ENCODE results near the gene BACH2. TPM values are rescaled to one million over a fixed set of nuclear protein-coding genes. Genes with fewer than 3 reads are reported as not detected.

Gene BACH2
- total and polyA plus RNA-seq, 2 of the 8 experiments (the other 6 are each of a cell fraction or from before 2014, with no cell fraction given), result 1.9 to 5.9 TPM

DNA sequence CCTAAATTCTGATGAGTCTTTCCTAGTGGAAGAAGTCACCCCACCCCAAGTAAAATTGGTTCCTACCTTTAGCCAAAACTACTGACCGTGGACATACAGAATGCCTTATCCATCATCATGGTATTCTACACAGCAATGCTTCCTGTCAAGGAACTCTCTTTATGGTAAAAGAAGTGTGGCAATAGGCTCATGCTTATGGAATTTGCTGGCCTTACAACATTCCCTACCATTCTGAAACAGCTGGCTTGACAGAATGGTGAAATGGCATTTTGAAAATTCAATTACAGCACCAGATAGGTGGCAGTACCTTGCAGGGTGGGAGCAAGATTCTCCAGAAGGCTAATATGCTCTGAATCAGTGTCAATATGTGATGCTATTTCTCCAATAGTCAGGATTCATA, 41.8 kb upstream of the BACH2 start:
- no peaks in the 10 kb centered on the region for H3K27me3 ChIP-seq (replicated peaks in 1 of 4; ENCODE audit: control insufficient read depth in 3 of 4, extremely low read depth in 1 of 4, insufficient read depth in 3 of 4, low read length in 3 of 4)
- H3K4me3 ChIP-seq (ENCODE audit: extremely low read depth in 1 of 4, insufficient read depth in 2 of 4, low read depth in 3 of 4, low read length in 4 of 4), result no peak overlapping the region
- no peak overlapping the region for H4K8ac ChIP-seq (ENCODE audit: extremely low read depth, insufficient read depth, low read length)
- H3K4ac ChIP-seq (replicated peaks; ENCODE audit: insufficient read length, low read depth, low read length), result no peak overlapping the region
- H4K5ac ChIP-seq (ENCODE audit: insufficient read length, low read depth, low read length), result no peak overlapping the region
- no peak overlapping the region for H3K56ac ChIP-seq (replicated peaks; ENCODE audit: insufficient read length, low read depth, low read length)
- no peak overlapping the region for H2BK20ac ChIP-seq (ENCODE audit: low read length)
- H3K79me2 ChIP-seq (ENCODE audit: control insufficient read depth in 1 of 2, insufficient read depth in 2 of 2, low read length in 2 of 2), result no peaks in the 10 kb centered on the region
- H3K9ac ChIP-seq (replicated peaks in 1 of 4; ENCODE audit: extremely low read depth in 1 of 4, low read depth in 3 of 4, low read length in 3 of 4), result no peak overlapping the region
- no peaks in the 10 kb centered on the region for H4K20me1 ChIP-seq (replicated peaks in 1 of 2; ENCODE audit: control insufficient read depth in 1 of 2, insufficient read depth in 2 of 2, low read length in 2 of 2)
- WGBS, 2 experiments (ENCODE audit: extremely low coverage in 1 of 2, insufficient coverage in 1 of 2, insufficient read length in 1 of 2, insufficient replicate concordance in 2 of 2, low coverage in 1 of 2, low lambda C conversion rate in 2 of 2, missing lambda C conversion rate in 1 of 2), result 100% methylated on average over 1 of the region's 1 CpG; no CpG with 5 or more reads in 1 of the 2 experiments
- H3K23me2 ChIP-seq (ENCODE audit: low read depth, low read length), result no peaks in the 10 kb centered on the region
- H2BK5ac ChIP-seq (ENCODE audit: low read depth, low read length), result no peak overlapping the region
- DNase-seq (ENCODE audit: low read depth in 1 of 2, low spot score in 2 of 2) (no peak), FAIRE-seq (no peak)
- no peak overlapping the region for H2BK120ac ChIP-seq (replicated peaks; ENCODE audit: low read depth, low read length)
- H3K79me1 ChIP-seq (ENCODE audit: low read depth, low read length), result no peaks in the 10 kb centered on the region
- H2AK5ac ChIP-seq (ENCODE audit: low read depth, low read length), result no peak overlapping the region
- H3K23ac ChIP-seq (ENCODE audit: insufficient read length), result no peak overlapping the region
- H3K36me3 ChIP-seq (ENCODE audit: control insufficient read depth in 2 of 4, insufficient read depth in 4 of 4, low read length in 3 of 4), result no peaks in the 10 kb centered on the region
- H3K14ac ChIP-seq (ENCODE audit: insufficient read length), result no peak overlapping the region
- H4K91ac ChIP-seq (replicated peaks; ENCODE audit: insufficient read length, low read length), result no peak overlapping the region
- H3K4me2 ChIP-seq (ENCODE audit: insufficient read depth in 1 of 2, low read depth in 2 of 2, low read length in 2 of 2), result no peak overlapping the region
- ChIA-PET CTCF (ENCODE audit: partially characterized antibody) (interaction anchor here (0.6 kb wide), 1 partner anchor 36 kb away, joined by 3 read pairs; no protein-coding TSS in a partner anchor), POLR2A (ENCODE audit: partially characterized antibody) (no interaction called here)
- H3K9me3 ChIP-seq (ENCODE audit: insufficient read depth in 2 of 2, low read depth in 1 of 2, low read length in 1 of 2), result peaks cover 0 to 6% of the 10 kb centered on the region in 2 experiments; a peak in 3 of 4 replicates
- no peaks in the 10 kb centered on the region for H3K4me1 ChIP-seq (replicated peaks in 1 of 4; ENCODE audit: control insufficient read depth in 3 of 4, insufficient read depth in 4 of 4, low read length in 3 of 4)
- no peak overlapping the region for H2BK12ac ChIP-seq (ENCODE audit: low read depth, low read length)
- H3K18ac ChIP-seq (ENCODE audit: extremely low read depth, low read length), result no peak overlapping the region
- no peak overlapping the region for H3K27ac ChIP-seq (ENCODE audit: low read depth, low read length)
- no peak overlapping the region for H2AFZ ChIP-seq (ENCODE audit: low read length)
- no peak overlapping the region for H2BK15ac ChIP-seq (ENCODE audit: low read length)
- TF ChIP-seq, protein P1, sequence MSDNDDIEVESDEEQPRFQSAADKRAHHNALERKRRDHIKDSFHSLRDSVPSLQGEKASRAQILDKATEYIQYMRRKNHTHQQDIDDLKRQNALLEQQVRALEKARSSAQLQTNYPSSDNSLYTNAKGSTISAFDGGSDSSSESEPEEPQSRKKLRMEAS (IDR thresholded peaks at IDR 0.05), result no peak
- TF ChIP-seq YY1 (IDR thresholded peaks at IDR 0.05; ENCODE audit: low read depth, low read length) (no peak), SRF (IDR thresholded peaks at IDR 0.05; ENCODE audit: low read depth, low read length) (no peak), CBX5 (IDR thresholded peaks at IDR 0.05; ENCODE audit: low read depth, low read length) (no peak), TAF7 (optimal IDR thresholded peaks at IDR 0.05; ENCODE audit: borderline replicate concordance, low read depth, low read length) (no peak)
